GM19351 (cell line): ENCODE data around the gene LMNA.
"Not testable (repeated sequence)": the region's sequence is repeated elsewhere in the genome, so short reads cannot be mapped to it uniquely, and the experiment has no call there.

Source experiments
- ATAC-seq: cut with Tn5 transposase; IDR thresholded peaks from one replicate; pipeline ENCODE4 v1.9.1; 2021; ENCODE audit warnings: mild to moderate bottlenecking, moderate library complexity; ENCODE audit not compliant: unreplicated experiment

Gene LMNA

DNA sequence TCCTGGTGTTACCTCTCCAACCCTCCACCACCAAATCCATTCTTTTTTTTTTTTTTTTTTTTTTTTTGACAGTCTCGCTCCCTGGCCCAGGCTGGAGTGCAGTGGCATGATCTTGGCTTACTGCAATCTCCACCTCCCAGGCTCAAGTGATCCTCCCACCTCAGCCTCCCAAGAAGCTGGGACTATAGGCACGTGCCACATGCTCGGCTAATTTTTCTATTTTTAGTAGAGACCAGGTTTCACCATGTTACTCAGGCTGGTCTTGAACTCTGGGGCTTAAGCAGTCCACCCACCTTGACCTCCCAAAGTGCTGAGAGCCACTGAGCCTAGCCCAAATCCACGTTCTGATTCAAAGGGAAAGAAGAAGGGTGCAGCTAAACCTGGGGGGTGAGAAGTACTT is 6.5 kb downstream of the LMNA start:
- ATAC-seq: not testable (repeated sequence)

DNA sequence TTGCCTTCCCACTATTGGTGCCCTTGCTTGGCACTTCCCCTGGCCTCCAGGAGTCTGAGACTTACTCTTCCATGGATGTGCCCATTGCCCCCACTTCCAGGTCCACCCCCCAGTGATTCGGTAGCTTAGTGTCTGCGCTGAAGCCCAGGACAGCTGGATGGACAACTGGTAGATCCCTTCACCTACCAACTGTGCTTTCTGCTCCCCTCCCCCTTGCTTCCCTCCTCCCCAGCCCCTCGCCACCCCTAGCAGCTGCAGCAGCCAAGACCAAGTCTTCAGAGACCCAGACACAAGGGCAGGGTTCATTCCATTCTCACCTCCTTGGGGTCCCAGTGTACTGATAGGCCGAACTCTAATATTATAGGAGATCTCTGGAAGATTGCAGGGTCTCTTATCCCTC is 6.9 kb downstream of the LMNA start:
- ATAC-seq: no peak

DNA sequence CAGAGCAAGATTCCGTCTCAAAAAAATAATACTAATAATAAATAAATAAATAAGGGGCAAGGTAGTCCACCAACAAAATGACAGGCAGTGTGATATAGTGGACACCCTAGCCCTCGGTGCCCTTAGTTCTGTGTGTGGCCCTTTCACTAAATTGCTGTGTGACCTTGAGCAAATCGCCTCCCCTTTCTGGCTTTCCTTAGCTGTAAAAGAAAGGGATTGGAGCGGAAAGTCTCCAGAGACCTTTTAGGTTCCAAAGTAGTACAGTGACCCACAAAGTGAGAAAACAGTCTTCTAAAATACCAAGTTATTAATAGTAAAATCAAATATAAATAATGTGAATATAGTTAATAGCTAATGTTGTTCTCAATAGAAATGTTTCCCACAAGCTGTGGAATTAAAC is 7.6 kb downstream of the LMNA start:
- ATAC-seq: no peak

GRCh38 chr1:156122519-156123355 is 8.2 kb downstream of the LMNA start:
- no peak for ATAC-seq

GRCh38 chr1:156123356-156124196 is 9.1 kb downstream of the LMNA start:
- ATAC-seq: no peak

DNA sequence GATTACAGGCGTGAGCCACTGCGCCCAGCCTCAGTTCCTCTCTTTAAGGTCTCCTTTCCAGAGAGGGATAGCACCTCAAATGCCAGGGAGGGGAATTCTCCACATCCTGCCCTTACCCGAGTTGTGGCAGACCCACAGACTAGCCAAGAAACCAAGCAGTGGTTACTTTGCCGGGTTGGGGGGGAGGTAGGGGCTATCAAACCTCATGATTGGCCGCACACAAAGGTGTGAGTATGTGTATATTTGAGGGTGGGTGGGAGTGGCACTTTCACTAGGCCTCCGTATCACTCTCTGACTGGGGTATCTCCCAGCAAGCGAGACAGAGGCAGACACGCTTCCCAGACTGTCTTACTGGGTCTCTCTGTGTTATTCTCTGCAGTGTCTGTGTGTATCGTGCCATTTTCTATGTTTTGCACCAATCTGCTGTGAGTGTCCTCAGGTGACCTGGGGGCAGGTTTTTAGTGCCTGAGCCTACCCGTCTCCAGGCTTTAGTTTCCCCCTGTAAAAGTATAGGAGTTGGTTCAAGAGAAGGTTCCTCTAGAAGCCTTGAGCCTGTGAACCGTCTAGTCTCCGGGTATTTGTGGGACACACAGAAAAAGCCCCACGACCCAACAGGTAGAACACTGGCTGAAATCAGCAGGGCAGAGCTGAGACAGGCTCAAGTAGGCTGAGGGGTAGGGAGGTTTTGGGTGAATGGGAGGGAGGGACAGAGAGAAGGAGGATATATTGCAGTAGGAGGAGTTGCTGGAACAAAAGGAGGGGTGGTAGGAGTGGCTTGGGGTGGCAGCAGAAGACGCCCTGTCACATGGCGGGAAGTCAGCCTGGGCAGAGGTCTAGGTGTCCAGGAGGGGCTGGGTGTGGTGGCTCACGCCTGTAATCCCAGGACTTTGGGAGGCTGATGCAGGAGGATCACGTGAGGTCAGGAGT is 10.3 kb downstream of the LMNA start:
- ATAC-seq: no peak

GRCh38 chr1:156125544-156125943 is 11.0 kb downstream of the LMNA start:
- not testable (repeated sequence) for ATAC-seq

DNA sequence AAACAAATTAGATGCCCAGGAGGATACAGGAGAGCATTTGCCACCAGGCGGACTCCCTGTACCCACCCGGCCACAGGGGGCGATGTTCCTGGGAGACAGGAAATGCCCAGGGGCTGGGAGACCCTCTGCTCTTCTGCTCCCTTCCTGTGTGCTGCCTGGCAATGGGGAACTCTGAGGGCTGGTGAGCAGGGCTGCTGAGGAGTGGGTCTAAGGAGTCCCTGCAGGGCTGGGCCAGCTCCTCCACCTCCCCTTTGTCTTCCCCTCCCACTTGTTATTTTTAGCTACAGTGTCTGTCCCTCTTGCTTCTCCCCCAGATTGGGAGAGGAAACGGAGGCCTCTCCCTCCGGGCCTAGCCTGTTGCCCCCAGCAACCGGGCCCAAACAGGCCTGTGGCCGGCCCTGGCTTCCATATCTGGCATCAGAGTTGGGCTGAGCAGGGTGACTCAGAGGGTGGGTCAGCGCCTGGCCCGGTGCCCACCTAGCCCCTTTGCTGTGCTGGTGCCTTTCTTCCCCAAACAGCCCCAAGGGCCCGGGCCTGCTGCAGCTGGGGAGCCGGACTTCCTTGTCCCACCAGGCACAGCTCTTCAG is 11.6 kb downstream of the LMNA start:
- ATAC-seq: no peak

GRCh38 chr1:156126630-156127534 is 12.4 kb downstream of the LMNA start:
- ATAC-seq: peak; percentile 58

GRCh38 chr1:156128308-156128653 is 13.8 kb downstream of the LMNA start:
- no peak for ATAC-seq

DNA sequence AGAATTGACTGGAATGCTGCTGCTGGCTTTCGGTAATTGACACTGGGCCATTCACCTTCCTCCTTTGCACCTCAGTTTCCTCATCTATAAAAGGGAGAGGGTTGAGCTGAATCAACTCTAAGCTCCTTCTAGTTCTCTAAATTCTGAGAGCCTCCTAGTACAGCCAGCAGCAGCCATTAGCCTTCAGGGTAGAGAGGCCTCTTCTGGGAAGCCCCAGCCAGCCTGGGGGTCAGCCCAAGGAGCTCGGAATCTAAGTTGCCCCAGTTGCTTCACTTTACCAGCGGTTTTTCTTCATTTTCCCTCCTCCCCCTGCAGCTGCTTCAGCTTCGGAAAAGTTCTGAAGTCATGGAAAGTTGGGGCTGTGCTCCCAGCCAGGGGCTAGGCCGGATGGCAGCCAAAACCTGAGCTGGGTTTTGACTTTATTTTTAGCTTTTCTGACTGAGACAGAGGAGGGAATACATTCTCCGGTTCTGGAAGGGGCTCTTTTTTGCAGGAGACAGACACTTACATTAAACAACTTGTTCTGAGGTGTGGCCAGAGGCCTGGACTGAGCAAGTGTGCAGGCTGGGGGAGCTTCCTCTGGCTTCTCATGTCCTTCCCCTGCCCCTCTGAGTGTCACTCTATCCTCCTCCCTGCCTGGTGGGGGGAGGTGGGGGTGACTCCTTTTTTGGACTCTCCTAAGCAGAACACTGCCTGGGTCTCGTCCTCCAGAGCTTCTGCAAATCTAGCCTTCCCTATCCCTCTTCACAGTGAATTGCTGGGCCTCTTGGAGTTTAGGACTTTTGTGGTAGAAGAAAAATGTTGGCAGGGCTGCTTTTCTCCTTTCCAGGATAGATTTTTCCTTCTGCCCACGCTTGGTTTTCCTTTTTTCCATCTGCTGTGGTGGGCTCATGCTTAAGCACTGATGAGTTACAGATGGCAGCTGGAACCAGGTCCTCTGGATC is 14.4 kb downstream of the LMNA start:
- no peak for ATAC-seq

DNA sequence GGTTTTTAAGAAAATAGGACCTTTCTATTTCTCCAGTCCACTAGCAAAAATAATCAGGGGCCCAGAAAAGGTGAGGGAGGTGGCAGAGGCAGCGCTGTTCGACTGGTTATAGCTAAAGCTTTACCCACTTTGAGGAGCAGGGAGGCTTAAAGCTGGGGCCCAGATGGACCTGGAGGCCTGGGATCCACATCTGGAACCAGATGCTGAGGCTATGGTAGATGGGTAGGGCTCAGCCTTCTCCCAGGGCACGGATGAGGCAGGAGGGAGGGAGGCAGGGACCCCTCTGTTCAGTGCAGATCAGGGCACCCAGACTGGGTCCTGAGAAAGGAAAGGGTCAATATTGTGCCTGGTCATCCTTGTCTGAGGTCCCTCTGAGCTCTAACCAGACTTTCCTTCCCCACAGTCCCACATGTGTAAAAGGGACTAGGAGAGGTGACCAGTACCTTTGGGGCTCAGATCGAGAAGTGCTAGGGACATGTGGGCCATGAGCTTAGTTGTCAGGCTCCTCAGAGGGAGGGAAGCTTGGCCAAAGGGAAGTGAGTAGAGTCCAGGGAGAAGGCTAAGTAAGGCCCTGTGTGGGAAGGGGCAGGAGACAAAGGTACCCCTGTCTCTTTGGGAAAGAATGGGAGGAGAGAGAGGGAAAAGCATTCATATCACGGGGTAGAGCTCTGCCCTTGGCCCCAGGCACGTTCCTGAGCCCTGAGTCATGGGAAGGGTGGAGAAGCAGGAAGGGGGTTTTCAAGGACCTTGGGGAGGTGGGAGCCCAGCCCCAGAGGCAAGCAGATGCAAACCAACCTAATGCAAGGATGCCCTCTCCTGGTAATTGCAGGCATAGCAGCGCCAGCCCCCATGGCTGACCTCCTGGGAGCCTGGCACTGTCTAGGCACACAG is 15.4 kb downstream of the LMNA start:
- ATAC-seq: no peak

GRCh38 chr1:156130578-156130942 is 16.0 kb downstream of the LMNA start:
- ATAC-seq: no peak

GRCh38 chr1:156134716-156135435 is 20.4 kb downstream of the LMNA start:
- ATAC-seq: no peak

DNA sequence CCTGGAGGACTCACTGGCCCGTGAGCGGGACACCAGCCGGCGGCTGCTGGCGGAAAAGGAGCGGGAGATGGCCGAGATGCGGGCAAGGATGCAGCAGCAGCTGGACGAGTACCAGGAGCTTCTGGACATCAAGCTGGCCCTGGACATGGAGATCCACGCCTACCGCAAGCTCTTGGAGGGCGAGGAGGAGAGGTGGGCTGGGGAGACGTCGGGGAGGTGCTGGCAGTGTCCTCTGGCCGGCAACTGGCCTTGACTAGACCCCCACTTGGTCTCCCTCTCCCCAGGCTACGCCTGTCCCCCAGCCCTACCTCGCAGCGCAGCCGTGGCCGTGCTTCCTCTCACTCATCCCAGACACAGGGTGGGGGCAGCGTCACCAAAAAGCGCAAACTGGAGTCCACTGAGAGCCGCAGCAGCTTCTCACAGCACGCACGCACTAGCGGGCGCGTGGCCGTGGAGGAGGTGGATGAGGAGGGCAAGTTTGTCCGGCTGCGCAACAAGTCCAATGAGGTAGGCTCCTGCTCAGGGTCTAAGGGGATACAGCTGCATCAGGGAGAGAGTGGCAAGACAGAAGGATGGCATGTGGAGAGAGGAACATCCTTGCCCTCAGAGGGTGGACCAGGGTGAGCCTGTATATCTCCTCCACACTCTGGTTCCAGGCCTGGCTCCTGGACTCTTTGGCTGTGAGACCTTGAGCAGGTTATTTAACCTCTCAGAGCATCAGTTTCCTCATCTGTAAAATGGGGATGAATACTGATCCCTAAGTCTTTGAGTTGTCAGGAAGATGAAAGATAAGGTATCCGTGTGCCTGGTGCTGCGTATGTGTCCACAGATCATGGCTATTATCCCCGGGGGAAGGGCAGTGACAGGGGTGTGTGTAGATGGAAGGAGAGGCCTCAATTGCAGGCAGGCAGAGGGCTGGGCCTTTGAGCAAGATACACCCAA is 21.7 kb downstream of the LMNA start:
- ATAC-seq: no peak

DNA sequence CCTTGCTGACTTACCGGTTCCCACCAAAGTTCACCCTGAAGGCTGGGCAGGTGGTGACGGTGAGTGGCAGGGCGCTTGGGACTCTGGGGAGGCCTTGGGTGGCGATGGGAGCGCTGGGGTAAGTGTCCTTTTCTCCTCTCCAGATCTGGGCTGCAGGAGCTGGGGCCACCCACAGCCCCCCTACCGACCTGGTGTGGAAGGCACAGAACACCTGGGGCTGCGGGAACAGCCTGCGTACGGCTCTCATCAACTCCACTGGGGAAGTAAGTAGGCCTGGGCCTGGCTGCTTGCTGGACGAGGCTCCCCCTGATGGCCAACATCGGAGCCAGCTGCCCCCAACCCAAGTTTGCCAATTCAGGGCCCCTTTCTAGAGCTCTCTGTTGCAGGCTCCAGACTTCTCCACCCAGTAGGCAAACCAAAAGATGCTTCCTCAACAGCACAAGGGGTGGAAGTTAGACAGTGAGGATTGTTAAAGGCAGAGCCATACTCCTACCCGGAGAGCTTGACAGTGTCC is 22.5 kb downstream of the LMNA start:
- no peak for ATAC-seq
